ENCODE data around the gene MAP3K7CL.

DNA sequence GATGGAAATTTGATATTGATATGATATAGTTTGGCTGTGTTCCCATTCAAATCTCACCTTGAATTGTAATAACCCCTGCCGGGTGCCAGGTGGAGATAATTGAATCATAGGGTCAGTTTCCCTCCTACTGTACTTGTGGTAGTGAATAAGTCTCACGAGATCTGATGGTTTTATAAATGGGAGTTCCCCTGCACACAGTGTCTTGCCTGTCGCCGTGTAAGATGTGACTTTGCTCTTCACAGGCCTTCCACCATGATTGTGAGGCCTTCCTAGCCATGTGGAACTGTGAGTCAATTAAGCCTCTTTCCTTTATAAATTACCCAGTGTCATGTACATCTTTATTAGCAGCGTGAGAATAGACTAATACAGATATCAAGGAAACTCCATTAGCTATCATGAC is 74.6 kb downstream of the MAP3K7CL start:
- no peak for TF ChIP-seq POLR2A (IDR thresholded peaks at IDR 0.05; ENCODE audit: extremely low read depth, insufficient read length)
- TF ChIP-seq, protein P1, sequence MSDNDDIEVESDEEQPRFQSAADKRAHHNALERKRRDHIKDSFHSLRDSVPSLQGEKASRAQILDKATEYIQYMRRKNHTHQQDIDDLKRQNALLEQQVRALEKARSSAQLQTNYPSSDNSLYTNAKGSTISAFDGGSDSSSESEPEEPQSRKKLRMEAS (IDR thresholded peaks at IDR 0.05; ENCODE audit: low read depth, low read length), result no peak
- TF ChIP-seq, protein P2, sequence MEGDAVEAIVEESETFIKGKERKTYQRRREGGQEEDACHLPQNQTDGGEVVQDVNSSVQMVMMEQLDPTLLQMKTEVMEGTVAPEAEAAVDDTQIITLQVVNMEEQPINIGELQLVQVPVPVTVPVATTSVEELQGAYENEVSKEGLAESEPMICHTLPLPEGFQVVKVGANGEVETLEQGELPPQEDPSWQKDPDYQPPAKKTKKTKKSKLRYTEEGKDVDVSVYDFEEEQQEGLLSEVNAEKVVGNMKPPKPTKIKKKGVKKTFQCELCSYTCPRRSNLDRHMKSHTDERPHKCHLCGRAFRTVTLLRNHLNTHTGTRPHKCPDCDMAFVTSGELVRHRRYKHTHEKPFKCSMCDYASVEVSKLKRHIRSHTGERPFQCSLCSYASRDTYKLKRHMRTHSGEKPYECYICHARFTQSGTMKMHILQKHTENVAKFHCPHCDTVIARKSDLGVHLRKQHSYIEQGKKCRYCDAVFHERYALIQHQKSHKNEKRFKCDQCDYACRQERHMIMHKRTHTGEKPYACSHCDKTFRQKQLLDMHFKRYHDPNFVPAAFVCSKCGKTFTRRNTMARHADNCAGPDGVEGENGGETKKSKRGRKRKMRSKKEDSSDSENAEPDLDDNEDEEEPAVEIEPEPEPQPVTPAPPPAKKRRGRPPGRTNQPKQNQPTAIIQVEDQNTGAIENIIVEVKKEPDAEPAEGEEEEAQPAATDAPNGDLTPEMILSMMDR (IDR thresholded peaks at IDR 0.05; ENCODE audit: low read depth, low read length), result no peak

Data from NB4 (cell line).